ENCODE data around the gene PRRT1. TPM values are rescaled to one million over a fixed set of nuclear protein-coding genes. Genes with fewer than 3 reads are reported as not detected.
"Not testable (repeated sequence)": the region's sequence is repeated elsewhere in the genome, so short reads cannot be mapped to it uniquely, and the experiment has no call there.

Gene PRRT1
- total RNA-seq, 1 experiment from 2014 or later = 0.30 TPM

- Histone ChIP-seq H3K36me3 (peaks cover 14% of the 10 kb centered on the region), H3K4me3 (no peak overlapping the region), H3K27ac (no peak overlapping the region), H3K27me3 (no peaks in the 10 kb centered on the region), H3K4me1 (peaks cover 4% of the 10 kb centered on the region; the same call in 1 of the 2 replicates), H3K9me3 (replicated peaks) (no peaks in the 10 kb centered on the region)
- DNase-seq = no peak
These were observed 36.9 kb downstream of the PRRT1 start for GRCh38 chr6:32114796-32115195.

DNA sequence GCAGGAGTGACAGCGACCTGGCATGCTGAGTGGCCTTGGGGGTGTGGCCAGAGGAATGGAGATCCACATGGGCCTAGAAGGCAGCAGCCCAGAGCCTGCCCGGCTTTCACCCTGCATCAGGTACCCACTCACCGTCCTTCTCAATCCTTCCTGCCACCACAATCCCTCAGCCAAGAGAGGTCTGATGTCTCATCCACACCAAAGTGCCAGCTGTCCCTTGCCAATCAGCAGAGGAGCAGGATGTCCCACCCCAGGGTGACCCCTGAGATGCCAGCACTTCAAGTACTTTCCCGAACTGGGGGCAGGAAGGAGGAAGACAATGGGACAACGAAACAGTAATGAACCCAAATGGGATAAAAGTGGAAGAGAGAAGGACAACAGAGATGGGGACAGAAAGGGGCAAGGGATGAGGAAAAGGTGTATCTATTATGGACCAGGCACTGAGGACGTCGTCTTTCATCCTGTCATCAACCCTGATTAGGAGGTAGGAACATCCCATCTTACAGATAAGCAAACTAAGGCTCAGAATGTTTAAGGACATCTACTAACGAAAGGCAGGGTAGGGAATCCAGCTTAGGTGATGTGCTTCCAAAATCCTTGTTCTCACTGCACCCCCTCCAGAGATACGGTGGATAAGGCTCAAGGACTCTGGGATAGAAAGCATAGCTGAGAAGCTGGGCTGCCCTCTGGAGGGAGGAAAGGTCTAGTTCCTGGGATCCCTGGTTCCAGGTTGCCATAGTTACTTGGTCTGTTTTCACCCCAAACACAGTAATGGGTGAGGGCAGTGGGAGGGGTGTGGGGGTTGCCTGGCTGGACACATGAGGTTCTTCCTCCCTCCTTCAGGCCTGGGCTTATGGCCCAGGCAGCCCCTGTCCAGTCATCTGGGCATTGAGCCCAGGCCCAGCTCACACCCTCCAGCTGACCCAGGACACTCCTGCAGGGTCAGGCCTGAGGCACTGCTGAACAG lies 38.1 kb downstream of the PRRT1 start:
- no peak overlapping the region for H3K4me3 ChIP-seq
- H3K27ac ChIP-seq = no peak overlapping the region
- H3K9me3 ChIP-seq (replicated peaks) = no peaks in the 10 kb centered on the region
- peaks cover 5% of the 10 kb centered on the region; the same call in 1 of the 2 replicates for H3K4me1 ChIP-seq
- peaks cover 14% of the 10 kb centered on the region for H3K36me3 ChIP-seq
- DNase-seq = peak; percentile 47 to 49
- H3K27me3 ChIP-seq = no peaks in the 10 kb centered on the region

- no peak overlapping the region for H3K27ac ChIP-seq
- peaks cover 4% of the 10 kb centered on the region for H3K36me3 ChIP-seq
- no peak for DNase-seq
- H3K27me3 ChIP-seq = no peaks in the 10 kb centered on the region
- H3K4me1 ChIP-seq = peaks cover 14% of the 10 kb centered on the region
- H3K4me3 ChIP-seq = no peak overlapping the region
- H3K9me3 ChIP-seq (replicated peaks) = no peaks in the 10 kb centered on the region
These were observed 39.2 kb downstream of the PRRT1 start for GRCh38 chr6:32112431-32112980.

DNA sequence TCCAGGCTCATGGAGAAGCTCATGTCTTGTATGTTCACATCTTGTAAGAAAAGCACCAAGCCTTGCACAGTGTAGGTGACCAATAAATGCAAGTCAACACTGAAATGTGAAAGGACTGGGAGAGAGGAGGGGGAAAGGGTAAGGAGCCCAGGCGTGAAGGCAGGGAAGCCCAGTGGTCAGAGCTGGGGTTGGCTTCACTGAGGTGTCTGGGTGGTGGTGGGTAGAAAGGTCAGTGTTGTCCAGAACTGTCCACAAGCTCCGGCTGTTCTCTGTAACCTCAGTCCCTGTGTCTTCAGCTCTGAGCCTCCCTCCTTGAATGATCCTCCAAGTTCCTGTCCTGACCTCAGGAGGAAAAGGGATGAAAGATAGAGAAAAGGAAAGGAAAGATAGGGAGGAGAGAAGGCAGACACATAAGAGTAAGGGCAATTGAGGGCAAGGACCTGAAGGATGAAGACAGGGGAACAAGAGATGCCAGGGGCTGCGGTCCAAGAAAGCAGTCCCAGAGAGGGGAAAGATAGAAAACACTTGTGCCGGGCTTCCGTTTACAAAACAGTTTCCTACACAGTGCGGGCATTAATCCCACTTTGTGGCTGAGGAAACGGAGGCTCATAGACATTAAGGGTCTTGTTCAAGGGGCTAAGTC lies 40.2 kb downstream of the PRRT1 start:
- no peaks in the 10 kb centered on the region for H3K27me3 ChIP-seq
- H3K4me3 ChIP-seq = no peak overlapping the region
- no peaks in the 10 kb centered on the region for H3K9me3 ChIP-seq (replicated peaks)
- peaks cover 16% of the 10 kb centered on the region for H3K4me1 ChIP-seq
- no peaks in the 10 kb centered on the region for H3K36me3 ChIP-seq
- DNase-seq = no peak
- no peak overlapping the region for H3K27ac ChIP-seq

- no peak overlapping the region for H3K27ac ChIP-seq
- no peaks in the 10 kb centered on the region for H3K27me3 ChIP-seq
- H3K36me3 ChIP-seq = no peaks in the 10 kb centered on the region
- no peak for DNase-seq
- H3K4me1 ChIP-seq = peaks cover 16% of the 10 kb centered on the region
- no peaks in the 10 kb centered on the region for H3K9me3 ChIP-seq (replicated peaks)
- no peak overlapping the region for H3K4me3 ChIP-seq
These were observed 41.1 kb downstream of the PRRT1 start for GRCh38 chr6:32110632-32111031.

GRCh38 chr6:32109765-32110160 lies 42.0 kb downstream of the PRRT1 start:
- Histone ChIP-seq H3K36me3 (no peaks in the 10 kb centered on the region), H3K4me3 (no peak overlapping the region), H3K4me1 (peaks cover 16% of the 10 kb centered on the region), H3K27me3 (no peaks in the 10 kb centered on the region), H3K9me3 (replicated peaks) (no peaks in the 10 kb centered on the region), H3K27ac (no peak overlapping the region)
- no peak for DNase-seq

DNA sequence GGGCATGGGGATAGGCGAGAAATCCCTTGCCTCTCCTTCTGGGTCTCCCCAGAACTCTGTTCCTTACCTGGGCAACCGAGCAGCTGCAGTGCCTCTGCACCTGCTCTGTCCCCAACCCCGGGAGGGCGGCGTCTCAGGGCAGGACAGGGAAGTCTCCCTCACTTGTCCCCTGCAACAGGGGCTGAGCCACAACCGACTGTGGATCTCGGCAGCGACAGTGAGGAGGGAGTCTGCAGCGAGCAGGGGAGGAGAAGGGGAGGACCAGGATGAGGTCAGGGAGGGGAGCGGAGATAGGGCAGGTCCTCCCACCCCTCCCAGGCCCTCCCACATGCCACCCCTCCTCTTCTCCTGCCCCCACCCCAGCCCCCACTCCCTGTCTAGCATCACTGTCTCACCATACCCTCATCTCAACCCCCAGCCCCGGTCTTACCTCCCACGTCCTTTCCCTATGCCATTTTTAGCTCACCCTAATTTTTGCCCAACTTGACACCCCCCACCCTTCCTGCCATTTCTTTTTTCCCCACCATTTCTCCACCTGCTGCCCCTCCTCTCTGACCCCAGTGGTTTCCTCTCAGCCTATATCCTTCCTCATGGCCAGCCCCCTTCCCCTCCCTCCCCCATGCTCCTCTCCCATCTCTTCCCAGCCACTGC lies 42.5 kb downstream of the PRRT1 start, which contains the start of gene TNXB:
TNXB (minus strand) TSS at position 225 of the 651 bp plus-strand sequence. CDS start 11,140 bp downstream, outside the sequence.
- no peak for DNase-seq
- H3K27ac ChIP-seq = no peak within 1 kb of the TSS
- no peaks in the 10 kb centered on the region for H3K36me3 ChIP-seq
- H3K9me3 ChIP-seq (replicated peaks) = no peaks in the 10 kb centered on the region
- peaks cover 16% of the 10 kb centered on the region for H3K4me1 ChIP-seq
- H3K27me3 ChIP-seq = no peaks in the 10 kb centered on the region
- H3K4me3 ChIP-seq = no peak within 1 kb of the TSS

GRCh38 chr6:32108727-32109113 lies 43.0 kb downstream of the PRRT1 start:
- H3K27ac ChIP-seq = no peak overlapping the region

DNA sequence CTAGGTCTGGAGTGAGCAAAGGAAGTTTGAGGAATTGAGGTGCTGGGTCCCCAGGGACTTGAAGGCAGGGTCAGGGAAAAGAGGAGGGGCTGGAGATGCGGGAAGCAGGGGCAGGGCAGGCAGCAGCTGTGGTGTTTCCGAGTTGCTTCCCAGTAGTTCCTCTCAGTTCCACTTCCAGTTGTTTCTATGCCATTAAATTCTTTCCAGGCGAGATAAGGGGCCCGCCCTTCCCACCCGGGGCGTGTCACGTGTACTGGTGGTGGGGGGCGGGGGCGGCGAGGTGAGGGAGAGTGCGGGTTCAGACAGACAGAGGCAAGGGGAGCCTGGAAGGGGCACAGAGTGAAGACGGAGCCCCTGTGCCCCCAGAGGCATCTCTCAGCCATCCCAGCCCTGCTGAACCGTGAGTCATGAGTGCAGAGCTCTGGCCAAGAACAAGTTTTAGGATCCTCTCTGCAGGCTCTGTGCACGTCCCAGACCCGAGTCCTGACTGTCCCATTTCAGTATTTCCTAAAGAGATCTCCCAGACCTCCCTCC lies 43.6 kb downstream of the PRRT1 start:
- Histone ChIP-seq H3K4me1 (peaks cover 11% of the 10 kb centered on the region), H3K27ac (no peak overlapping the region), H3K36me3 (no peaks in the 10 kb centered on the region), H3K4me3 (no peak overlapping the region), H3K27me3 (no peaks in the 10 kb centered on the region), H3K9me3 (replicated peaks) (no peaks in the 10 kb centered on the region)
- peak; percentile 51 to 56 for DNase-seq

More at GRCh38 chr6:32108727-32109113, 43.0 kb downstream of the PRRT1 start:
- no peak for DNase-seq
- Histone ChIP-seq H3K27me3 (no peaks in the 10 kb centered on the region), H3K36me3 (no peaks in the 10 kb centered on the region), H3K4me3 (no peak overlapping the region), H3K4me1 (peaks cover 16% of the 10 kb centered on the region), H3K9me3 (replicated peaks) (no peaks in the 10 kb centered on the region)

DNA sequence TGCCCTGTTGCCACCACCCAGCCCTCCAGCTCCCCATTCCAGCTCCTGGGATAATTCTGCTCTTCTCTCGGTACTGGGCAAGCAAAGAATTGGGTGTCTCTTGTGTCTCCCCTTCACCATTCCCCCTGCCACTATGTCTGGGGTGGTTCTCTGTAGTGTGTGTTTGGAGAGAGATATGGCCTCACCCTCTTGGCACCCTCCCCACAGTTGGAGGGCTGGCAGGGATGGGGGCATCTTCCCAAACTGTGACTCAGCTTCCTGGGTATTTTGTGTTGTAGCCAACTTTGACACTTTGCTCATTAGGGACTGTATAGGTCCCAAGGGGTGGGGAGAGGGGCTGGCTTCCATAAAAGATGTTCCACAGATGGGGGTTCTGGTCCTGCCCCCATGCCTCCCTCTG lies 44.3 kb downstream of the PRRT1 start:
- Histone ChIP-seq H3K27ac (no peak overlapping the region), H3K27me3 (no peaks in the 10 kb centered on the region), H3K4me1 (peaks cover 11% of the 10 kb centered on the region), H3K4me3 (no peak overlapping the region), H3K9me3 (replicated peaks) (no peaks in the 10 kb centered on the region), H3K36me3 (no peaks in the 10 kb centered on the region)
- DNase-seq = no peak

DNA sequence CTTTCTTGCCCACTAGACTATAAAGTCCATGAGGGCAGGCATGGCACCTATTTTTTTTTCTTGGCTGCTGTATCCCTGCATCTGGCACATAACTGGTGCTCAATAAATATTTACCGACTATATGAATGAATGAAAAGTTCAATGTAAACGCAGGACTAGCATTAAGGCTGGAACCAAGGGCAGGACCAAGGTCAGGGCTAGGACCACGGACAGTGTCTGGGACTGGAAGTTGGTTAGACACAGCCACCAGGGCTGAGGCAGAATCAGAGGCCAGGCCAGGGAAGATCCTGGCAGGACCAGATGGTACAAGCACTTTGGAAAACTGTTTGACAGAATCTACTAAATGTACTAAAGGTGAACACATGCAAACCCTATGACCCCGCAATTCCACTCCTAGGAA lies 46.3 kb downstream of the PRRT1 start:
- H3K36me3 ChIP-seq = no peaks in the 10 kb centered on the region
- H3K27me3 ChIP-seq = no peaks in the 10 kb centered on the region
- H3K4me1 ChIP-seq = peaks cover 11% of the 10 kb centered on the region
- H3K9me3 ChIP-seq (replicated peaks) = no peaks in the 10 kb centered on the region
- DNase-seq = no peak
- H3K27ac ChIP-seq = no peak overlapping the region
- H3K4me3 ChIP-seq = no peak overlapping the region

GRCh38 chr6:32102255-32102654 lies 49.5 kb downstream of the PRRT1 start:
- H3K27ac ChIP-seq = no peak overlapping the region
- no peaks in the 10 kb centered on the region for H3K4me1 ChIP-seq
- H3K27me3 ChIP-seq = peaks cover 4% of the 10 kb centered on the region
- no peak for DNase-seq
- H3K4me3 ChIP-seq = no peak overlapping the region
- no peaks in the 10 kb centered on the region for H3K36me3 ChIP-seq
- H3K9me3 ChIP-seq (replicated peaks) = no peaks in the 10 kb centered on the region

GRCh38 chr6:32100251-32100650 lies 51.5 kb downstream of the PRRT1 start:
- not testable (repeated sequence) for H3K4me3 ChIP-seq; H3K4me1 ChIP-seq; H3K27ac ChIP-seq; DNase-seq; H3K27me3 ChIP-seq; H3K9me3 ChIP-seq (replicated peaks); H3K36me3 ChIP-seq
